Measurements from ENCODE around the gene SKIDA1. TPM values are rescaled to one million over a fixed set of nuclear protein-coding genes. Genes with fewer than 3 reads are reported as not detected.

SKIDA1 gene
- total RNA-seq, 1 donor from 2014 or later, result 10.1 TPM

DNA sequence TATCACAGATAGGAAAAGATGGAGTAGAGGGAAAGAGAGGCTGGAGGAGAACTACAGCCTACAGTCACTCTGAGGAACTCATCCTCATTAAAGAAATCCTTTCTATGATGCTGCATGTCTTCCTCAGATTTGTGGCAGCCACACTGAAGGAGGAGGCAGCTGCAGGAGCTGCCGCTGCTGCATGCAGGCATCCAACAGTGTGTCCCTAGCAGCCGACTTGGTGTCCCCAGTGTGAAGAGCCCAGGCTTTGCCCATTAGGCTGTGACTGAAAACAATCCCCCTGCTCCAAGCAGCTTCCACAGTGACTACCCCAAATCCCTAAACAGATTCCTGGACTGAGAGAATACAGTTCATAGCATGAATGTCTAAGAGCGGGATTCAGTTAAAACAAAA is 23.1 kb downstream of the SKIDA1 start:
- DNase-seq (ENCODE audit: low spot score), result no peak

DNA sequence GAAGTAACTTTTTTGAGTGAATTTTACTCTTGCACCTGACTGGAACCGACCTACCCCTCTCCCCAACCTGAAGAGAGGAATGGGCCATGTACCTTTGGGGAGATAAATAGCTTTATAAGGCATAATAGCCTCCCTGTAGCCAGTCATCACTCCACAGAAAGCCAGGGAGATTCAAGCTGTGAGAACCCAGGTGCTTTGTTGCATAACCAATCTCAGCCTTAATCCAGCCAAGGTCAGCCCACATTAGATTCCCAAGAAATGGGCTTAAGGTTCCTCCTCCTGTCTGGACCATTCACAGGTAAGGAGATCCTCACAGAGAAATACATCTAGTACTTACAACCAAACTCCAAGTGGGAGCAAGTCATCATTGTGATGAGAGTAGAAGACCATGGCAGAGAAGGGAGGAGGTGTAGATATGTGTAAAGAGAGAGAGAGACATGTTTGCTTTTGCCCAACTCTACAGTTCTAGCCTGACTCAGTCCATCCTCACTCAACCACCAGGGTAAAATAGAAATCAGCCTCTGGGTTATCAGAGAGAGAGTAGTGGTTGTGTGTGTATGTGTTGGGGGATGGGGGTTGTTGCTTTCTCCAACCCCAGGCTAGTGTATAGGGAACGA is 23.6 kb downstream of the SKIDA1 start:
- no peak for DNase-seq (ENCODE audit: low spot score)

DNA sequence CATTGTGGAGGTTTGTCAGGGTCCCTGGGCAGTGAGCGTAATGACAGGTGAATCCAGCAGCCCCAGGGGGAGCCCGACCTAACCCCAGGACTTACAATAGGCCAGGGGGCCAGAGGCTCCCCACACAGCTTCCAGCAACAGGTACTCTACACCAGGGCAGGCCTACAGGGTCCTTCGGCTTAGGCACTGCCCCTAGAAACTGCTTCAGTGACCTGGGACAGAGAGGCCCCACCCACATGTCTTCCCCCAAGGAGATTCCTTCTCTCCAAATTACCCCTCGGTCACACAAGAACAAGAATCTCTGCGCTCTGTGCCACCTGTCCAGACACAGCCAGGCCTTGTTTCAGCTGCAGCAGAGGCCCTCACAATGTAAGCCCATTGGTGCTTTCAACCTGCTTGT is 24.4 kb downstream of the SKIDA1 start:
- DNase-seq (ENCODE audit: low spot score), result no peak

DNA sequence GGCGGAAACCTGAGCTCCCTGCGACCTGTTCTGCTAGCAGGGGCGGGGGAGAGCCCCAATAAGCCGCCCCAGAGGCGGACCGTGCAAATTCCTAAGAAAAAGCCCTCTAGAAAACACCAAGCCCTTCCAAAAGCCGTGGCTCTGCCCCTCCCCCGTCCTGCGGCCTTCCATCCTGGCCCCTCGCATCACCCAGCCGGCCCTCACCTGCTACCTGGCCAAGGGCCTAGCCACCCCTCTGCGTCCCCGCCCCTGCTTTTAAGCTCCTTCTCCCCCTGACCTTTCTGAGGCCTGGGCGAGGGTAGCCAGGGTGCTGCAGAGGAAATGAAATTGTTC is 24.9 kb downstream of the SKIDA1 start:
- DNase-seq (ENCODE audit: low spot score), result no peak

DNA sequence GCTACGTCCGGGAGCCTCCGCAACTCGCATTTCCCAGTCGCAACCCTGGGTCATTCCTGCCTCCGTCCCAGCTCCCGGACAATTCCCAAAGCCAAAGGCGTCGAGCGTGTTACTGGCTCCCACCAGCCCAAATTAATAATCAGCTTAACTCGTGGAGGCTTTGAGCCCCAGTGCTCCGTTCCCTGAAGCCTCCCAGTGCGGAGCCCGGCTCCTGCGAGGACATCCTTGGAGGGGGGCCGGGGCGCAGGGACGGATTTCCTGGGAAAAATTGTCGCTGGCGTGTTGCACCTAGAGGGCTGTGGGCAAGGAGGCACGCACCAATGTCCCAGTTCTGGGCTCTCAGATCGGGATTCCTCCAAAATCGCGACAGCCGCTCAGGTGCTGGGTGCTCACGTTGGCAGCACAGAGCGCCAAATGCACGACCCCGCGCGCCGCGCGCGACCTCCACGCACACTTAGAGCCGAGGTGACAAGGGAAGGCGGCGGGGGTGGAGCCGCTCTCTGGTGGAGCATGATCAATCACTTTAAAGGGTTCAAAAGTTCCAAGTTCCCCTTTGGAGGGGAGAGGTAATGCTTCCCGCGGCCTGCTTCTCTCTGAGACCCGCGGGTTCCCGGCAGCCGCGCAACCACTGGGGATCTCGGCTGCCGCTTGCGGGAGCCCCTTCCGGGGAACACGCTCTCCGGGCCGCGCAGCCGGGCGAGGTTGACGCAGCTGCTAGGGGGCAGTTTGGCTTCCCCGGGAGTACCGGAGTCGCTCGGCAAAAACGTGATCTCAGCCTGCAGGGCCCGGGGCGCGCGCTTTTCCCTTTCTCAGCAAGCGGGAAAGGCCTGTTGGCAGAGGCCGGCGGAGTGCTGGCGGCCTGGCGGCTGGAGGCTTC is 25.5 kb downstream of the SKIDA1 start:
- DNase-seq (ENCODE audit: low spot score), result peak; percentile 43

DNA sequence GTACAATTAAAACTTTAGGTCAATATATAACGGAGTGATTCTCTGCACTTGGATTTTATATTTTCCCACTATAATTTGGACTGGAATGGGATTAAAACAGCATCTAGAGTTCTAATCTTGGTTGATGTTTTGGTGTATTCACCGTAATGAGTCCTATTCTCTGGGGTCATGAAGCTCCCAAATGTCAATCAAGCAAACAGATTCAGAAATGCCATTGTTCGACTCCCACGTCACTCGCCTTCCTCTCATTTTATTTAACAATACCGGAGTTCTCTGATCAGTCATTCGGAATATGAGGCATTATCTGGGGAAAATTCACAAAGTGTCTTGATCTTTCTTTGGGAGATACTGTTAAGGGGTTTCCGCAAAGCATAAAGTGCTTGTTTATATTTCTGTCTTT is 26.5 kb downstream of the SKIDA1 start:
- DNase-seq (ENCODE audit: low spot score), result no peak

DNA sequence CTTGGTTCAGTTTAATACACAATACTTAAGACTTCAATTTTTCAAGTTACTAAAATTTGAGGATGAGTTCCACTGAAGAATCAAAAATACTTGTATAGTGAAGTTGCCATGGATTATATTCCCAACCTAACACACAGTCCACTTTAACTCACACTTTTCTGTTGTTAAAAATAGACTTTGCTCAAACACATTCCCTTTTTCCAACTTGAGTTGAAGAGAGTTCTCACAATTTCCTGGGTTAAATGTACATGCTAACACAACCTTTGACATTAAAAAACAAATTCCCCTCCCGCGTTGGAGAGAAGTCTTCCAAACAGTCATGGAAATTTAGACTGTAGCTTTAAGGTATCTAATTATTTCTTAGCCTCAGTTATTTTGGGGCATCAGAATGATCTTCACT is 27.1 kb downstream of the SKIDA1 start:
- peak; percentile 13 for DNase-seq (ENCODE audit: low spot score)

DNA sequence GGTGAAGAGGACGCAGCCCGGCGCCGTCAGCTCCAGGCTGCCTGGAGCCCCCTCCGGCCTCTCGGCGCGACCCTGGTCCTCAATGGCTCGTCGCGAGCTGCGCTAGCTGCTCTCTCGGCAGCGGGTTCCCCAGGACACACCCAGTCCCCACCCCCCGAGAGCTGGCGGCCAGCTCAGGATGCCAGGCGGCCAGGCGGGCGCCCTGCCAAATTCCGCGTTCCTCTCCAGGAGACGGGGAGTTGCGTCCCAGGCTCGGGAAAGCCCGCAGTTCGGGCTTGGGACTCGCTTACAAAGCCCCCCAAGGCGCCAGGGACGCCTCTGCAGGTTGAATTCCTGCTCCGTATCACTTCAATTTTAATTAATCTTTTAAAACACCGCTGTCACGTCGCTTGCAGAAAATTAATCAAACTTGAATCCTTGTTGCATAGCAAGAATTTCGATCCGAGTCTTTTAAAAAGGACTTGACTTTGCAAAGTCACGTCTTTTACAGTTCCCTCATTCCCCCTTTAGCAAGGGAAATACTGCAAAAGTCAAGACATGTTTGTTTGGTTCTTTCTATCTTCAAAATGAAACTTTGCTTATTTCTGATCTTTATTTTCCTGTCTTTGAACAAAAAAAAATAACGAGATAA is 28.2 kb downstream of the SKIDA1 start:
- peak; percentile 97 for DNase-seq (ENCODE audit: low spot score)

DNA sequence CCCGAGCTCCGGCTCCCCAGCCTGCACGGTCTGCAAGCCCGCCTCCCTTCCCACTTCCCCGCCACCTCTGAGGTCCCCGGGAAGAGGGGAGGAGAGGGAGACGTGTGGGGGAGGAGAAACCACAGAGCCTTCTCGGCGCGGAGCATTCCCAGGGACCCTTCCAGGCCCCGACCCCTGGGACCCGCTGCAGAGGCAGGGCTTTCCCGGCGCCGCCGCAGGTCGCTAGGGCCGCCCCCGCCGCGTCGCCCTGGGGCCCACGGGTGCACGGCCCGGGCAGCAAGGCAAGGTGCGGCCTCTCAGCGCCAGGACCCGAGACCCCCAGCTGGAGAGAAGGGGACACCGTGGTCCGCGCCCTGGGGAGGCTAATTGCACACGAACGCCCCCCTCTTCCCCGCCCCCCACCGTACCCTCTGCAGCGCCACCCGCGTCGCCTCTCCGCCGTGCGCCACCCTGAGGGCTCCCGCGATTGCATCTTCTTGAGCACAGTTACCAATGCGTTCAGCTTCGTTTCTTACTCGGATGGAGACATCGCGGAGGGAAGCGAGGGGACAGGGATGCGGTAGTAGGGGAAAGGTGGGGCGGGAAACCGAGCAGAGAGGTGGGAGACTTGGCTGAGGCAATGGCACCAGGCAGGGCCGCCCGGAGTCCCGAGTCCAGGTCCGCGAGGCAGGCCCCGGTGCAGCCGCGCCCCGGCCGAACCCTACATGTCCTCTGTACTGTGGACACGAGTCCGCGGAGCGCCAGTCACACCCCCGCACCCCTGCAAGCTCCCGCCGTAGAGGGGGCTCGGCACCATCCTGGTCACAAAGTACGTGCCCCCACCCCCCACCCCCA is 28.9 kb downstream of the SKIDA1 start:
- peak; percentile 71 for DNase-seq (ENCODE audit: low spot score)

DNA sequence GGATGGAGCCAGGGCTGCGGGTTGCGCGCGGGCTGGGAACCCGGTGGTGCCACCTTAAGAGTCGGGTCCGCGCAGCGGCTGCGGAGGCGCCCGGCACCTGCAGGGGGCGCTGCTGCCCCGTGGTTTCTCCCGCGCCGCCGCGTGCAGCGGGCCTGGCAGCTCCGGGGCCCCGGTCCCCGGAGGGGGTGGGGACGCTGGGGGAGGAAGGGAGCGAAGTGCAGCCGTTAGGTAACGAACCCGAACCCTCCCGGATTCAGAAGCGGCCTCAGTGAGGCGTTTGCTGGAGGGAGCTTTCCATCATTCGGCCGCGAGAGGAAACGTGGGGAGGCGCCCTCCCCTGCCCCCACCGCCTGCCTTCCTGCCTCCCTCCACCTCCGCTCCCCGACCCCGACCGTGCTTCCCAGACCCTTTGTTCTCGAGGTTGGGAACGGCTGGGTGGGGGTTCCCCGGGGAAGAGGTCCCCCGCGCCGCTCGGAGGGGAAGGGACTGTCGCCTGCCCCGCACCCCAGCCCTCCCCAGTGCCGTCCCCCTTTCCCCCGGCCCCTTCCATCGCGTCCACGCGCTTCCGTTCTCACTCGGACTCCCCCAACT is 29.6 kb downstream of the SKIDA1 start:
- peak; percentile 95 for DNase-seq (ENCODE audit: low spot score)

DNA sequence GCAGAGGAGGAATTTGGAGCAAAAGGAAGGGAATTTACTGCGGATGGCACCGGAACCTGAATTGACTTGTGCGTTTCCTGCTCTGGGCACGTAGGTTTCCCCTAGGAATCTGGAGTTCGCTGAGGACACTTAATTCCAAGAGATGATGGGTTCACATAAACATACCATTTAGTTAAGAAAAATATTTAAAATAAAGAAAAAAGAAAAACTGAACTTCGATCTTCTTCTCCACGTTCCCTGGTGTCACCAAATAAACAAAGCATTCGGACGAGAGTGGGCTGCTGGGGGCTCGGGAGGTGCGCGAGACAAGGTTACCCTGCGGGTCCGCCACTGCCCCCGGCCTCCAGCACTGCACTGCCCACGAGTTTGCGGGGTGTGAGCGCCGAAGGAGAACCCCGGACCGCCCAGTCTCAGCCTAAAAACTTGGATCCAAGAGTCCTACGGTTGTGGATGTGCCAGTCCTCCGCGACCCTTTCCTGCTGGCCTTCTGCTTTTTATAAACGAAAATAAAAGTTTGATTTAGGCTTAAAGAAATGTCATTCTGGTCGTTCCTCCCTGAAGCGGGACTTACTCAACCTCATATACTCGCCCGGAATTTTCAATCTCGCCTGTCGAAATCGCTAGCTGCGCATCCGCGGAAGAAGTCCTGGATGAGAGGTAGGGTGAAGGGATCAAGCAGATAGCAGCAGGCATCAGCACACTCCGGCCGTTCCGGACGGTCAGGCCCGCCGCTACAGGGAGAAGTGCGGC is 30.3 kb downstream of the SKIDA1 start:
- peak; percentile 71 for DNase-seq (ENCODE audit: low spot score)

DNA sequence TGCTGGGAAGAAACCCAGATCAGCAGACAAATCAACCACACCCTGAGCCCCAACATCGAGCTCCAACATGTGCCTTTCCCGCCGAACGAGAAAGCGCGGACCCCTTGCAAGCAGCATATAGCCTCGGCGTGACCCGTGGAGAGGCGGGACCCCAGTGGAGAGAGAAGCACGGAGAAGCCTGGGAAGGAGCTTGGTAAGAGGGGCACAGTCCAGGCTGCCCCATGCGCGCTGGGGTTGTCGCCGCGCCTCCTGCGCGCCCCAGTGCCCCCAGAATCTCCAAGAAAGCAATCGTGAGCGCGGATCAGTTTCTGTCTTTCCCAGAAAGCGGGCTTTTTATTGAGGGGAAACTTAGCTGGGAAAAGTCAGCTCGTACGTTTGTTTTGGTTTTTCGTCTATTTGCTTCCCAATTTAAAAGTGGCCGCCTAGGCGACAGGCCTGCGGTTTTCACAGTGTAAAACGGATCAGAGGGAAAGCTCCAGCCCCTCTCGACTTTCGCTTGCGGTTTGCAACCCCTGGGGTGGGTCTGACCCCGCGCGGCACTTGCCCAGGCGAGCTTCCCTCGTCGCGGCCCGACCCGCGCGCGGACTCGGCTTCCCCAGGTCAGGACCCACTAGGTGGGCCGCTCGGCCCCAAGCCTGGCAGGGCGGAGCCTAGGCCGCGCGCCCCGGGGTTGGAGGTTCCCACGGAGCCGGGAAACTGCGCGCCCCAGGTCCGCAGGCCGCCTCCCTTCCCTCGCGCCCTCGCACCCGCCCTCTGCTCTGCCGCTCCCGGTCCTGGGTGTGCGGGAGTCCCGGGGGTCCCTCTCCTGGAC is 31.1 kb downstream of the SKIDA1 start:
- DNase-seq (ENCODE audit: low spot score), result peak; percentile 56

DNA sequence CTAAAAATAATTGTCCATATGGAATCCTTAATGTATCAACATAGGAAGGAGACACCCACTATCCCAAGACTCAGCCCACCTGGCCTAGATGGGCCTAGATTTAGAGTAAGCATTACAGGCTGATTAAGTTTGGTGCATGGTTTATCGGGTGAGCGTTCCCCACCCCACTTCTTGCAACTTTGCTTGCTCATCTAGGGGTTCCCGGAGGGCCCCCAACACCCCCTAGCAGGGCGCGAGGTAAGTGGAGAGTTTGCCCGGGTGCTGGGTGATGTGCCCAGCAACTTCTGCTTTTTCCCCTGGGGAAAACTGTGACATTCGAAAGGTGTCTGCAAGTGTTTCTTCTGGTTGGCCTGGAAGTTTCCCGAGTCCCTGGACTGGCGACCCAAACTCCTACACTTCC is 31.7 kb downstream of the SKIDA1 start:
- no peak for DNase-seq (ENCODE audit: low spot score)

DNA sequence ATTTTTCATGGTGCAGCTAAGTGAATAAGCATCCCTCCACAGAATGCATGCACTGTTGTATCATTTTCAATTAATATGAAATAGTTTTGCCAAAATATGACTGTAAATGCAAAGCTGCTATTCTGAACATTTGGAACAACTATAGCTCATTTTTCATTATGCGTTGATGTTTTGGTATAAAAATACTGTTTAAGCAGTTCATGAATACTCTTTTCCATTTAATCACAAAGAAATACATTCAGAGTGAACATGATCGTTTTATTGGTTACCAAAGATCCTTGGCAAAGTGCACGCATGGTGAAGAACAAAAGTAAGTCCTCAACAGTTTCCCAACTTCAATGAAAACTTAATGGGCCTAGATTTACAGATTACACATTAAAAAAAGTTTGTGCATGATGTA is 33.1 kb downstream of the SKIDA1 start:
- no peak for DNase-seq (ENCODE audit: low spot score)

DNA sequence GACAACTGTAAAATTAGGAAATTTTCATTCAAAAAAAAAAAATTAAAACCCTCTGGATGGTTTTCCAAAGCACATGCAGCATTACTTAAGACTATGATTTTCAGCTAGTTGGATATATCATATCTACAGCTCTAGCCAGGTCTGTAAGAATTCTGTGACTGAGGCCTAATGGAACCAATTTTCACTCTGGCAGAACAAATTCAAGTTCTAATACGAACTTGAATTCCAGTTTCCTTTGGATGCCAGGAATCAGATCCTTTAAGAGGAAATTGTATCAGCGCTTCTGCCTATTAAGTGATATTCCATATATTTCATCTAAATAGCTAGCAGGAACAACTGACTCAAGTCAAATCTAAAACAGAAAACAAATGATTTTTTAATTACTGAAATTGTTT is 34.8 kb downstream of the SKIDA1 start:
- DNase-seq (ENCODE audit: low spot score), result no peak

DNA sequence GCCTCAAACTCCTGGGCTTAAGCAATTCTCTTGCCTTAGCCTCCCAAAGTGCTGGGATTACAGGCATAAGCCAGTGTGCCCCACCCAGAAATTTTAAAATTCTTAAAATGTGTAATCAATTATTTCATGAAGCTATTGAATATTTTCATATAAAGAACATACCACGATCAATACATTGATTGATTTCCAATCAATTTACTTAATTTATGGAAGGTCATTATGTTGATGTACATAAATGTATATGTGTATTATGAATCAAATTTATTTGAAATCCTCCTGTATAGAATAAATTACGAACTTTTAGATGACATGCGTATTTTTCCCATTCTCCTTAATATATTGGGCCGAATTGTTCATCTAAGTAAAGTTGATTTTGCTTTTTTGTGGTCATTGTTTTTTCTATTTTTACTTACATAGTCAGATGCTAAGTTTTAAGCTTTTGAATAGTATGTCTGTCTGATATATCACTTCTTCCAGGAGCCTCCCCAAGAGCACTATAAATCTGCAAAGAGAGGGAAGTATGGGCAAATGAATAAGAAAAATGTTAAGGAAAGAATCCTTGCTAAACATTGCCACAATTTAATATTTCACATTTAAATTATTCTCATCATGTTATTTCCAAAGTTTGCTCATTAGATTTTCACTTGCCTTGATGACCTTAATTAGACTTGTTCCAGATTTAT is 35.3 kb downstream of the SKIDA1 start:
- DNase-seq (ENCODE audit: low spot score), result no peak

DNA sequence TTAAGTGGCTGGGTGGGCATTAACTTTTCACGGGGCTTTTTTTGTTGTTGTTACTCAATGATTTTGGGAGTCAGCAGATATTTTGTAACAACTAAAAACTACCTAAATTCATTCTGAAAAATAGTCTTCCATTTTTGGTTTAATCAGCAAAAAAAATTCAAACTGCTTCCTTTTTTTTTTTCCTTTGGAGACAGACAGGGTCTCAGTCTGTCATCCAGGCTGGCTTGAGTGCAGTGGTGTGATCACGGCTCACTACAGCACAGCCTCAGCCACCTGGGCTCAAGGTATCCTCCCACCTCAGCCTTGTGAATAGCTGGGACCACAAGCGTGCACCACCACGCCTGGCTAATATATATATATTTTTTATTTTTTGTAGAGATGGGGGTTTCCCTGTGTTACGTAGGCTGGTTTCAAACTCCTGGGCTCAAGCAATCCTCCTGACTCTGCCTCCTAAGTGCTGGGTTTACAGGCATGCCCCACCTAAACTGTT is 36.5 kb downstream of the SKIDA1 start:
- DNase-seq (ENCODE audit: low spot score), result no peak

DNA sequence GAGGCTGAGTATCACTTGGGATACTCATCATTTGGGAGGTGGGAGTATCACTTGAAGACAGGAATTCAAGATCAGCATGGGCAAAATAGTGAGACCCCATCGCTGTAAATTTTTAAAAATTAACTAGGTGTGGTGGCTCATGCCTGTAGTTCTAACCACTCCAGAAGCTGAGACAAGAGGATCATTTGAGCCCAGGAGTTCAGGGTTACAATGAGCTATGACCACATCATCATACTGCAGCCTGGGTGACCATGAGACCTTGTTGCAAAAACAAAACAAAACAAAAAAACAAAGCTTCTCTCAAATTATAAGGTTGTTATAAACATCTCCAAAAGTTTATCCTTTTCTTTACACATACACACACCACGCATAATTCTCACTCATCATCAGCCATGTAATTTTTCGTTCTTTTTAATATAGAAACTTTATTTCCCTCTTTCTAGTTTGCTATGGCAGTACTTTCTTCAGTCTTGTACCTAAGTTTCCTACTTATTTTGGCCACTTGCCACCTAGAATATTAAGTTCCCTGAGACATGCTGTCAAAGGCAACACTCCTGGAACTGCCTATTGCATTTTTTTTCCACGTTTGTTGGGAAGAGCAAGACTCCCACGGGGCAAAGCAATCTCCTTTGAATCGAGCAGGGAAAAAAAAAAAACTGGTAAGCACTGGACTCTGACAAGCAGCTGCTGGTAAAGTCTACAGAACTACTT is 37.1 kb downstream of the SKIDA1 start:
- DNase-seq (ENCODE audit: low spot score), result peak; percentile 15

Data from umbilical cord (tissue), 2 donors.